SK-N-SH treated with all-trans-retinoic acid at 6 μM for 48 hours (cell line): ENCODE results near the gene BNIP2.

Experiments
- ATAC-seq: fragments of 200-7000 bp; cut with Tn5 transposase; 3 replicates; pipeline ENCODE4 v1.9.1; 2020; ENCODE audit warnings: mild to moderate bottlenecking, moderate library complexity
- ARNTL ChIP-seq: fragments of 450-650 bp; formaldehyde crosslinking; IDR thresholded peaks from 2 replicates; pipeline ENCODE4 v1.5.0; 2020; ENCODE audit warnings: low read depth, mild to moderate bottlenecking, moderate library complexity, borderline replicate concordance
- BACH2 ChIP-seq: fragments of 250-450 bp; sonication (Bioruptor Pico); IDR thresholded peaks from 2 replicates; pipeline ENCODE4 v1.9.0; 2021; ENCODE audit warnings: mild to moderate bottlenecking, borderline replicate concordance
- CREB5 ChIP-seq: fragments of 250-450 bp; sonication (Bioruptor Pico); IDR thresholded peaks from 2 replicates; pipeline ENCODE4 v1.5.1; 2020; ENCODE audit warnings: low read depth, mild to moderate bottlenecking, moderate library complexity
- CSDC2 ChIP-seq: fragments of 250-450 bp; sonication (Bioruptor Pico); IDR thresholded peaks from 2 replicates; pipeline ENCODE4 v1.5.0; 2020; ENCODE audit warnings: mild to moderate bottlenecking, moderate library complexity
- ESRRG ChIP-seq: fragments of 250-450 bp; sonication (Bioruptor Pico); IDR thresholded peaks from 2 replicates; pipeline ENCODE4 v1.6.1; 2021; ENCODE audit warnings: mild to moderate bottlenecking
- GLIS3 ChIP-seq: fragments of 250-450 bp; sonication (Bioruptor Pico); IDR thresholded peaks from 2 replicates; pipeline ENCODE4 v1.5.0; 2020; ENCODE audit warnings: mild to moderate bottlenecking, moderate library complexity
- ISL1 ChIP-seq: fragments of 250-450 bp; sonication (Bioruptor Pico); IDR thresholded peaks from 2 replicates; pipeline ENCODE4 v2.1.2; 2022; ENCODE audit warnings: mild to moderate bottlenecking, moderate library complexity
- PPARA ChIP-seq: fragments of 250-450 bp; sonication (Bioruptor Pico); IDR thresholded peaks from 2 replicates; pipeline ENCODE4 v1.5.0; 2020; ENCODE audit warnings: mild to moderate bottlenecking, borderline replicate concordance
- SNAI2 ChIP-seq: fragments of 250-450 bp; sonication (Bioruptor Pico); IDR thresholded peaks from 2 replicates; pipeline ENCODE4 v1.5.0; 2020; ENCODE audit warnings: mild to moderate bottlenecking, moderate library complexity
- TCF4 ChIP-seq: fragments of 250-450 bp; sonication (Bioruptor Pico); IDR thresholded peaks from 2 replicates; pipeline ENCODE4 v1.8.0; 2021; ENCODE audit warnings: mild to moderate bottlenecking, moderate library complexity, borderline replicate concordance
- TOX ChIP-seq: fragments of 250-450 bp; sonication (Bioruptor Pico); IDR thresholded peaks from 2 replicates; pipeline ENCODE4 v1.8.0; 2021; ENCODE audit warnings: mild to moderate bottlenecking, moderate library complexity, borderline replicate concordance
- ZC3H10 ChIP-seq: fragments of 250-450 bp; sonication (Bioruptor Pico); IDR thresholded peaks from 2 replicates; pipeline ENCODE4 v1.5.1; 2021; ENCODE audit warnings: mild to moderate bottlenecking, moderate library complexity
- ZFP3 ChIP-seq: fragments of 250-450 bp; sonication (Bioruptor Pico); IDR thresholded peaks from 2 replicates; pipeline ENCODE4 v1.5.0; 2020; ENCODE audit warnings: mild to moderate bottlenecking, moderate library complexity
- ZNF565 ChIP-seq: fragments of 450-650 bp; formaldehyde crosslinking; conservative IDR thresholded peaks from 2 replicates; pipeline ENCODE4 v1.5.0; 2020; ENCODE audit warnings: low read depth, mild to moderate bottlenecking, moderate library complexity
- ZNF70 ChIP-seq: fragments of 450-650 bp; formaldehyde crosslinking; IDR thresholded peaks from 2 replicates; pipeline ENCODE4 v1.5.0; 2020; ENCODE audit warnings: mild to moderate bottlenecking, moderate library complexity
- ZNF8 ChIP-seq: fragments of 450-650 bp; formaldehyde crosslinking; IDR thresholded peaks from 2 replicates; pipeline ENCODE4 v1.5.0; 2020; ENCODE audit warnings: mild to moderate bottlenecking, moderate library complexity
- TF ChIP-seq, protein P1 (sequence below): fragments of 250-450 bp; sonication (Bioruptor Pico); IDR thresholded peaks from 2 replicates; pipeline ENCODE4 v1.5.0; 2020; ENCODE audit warnings: mild to moderate bottlenecking, moderate library complexity
- TF ChIP-seq, protein P2 (sequence below): fragments of 250-450 bp; sonication (Bioruptor Pico); IDR thresholded peaks from 2 replicates; pipeline ENCODE4 v1.8.0; 2020; ENCODE audit warnings: mild to moderate bottlenecking, moderate library complexity, borderline replicate concordance
- TF ChIP-seq, protein P3 (sequence below): fragments of 250-450 bp; sonication (Bioruptor Pico); IDR thresholded peaks from 2 replicates; pipeline ENCODE4 v1.5.1; 2021; ENCODE audit warnings: mild to moderate bottlenecking, moderate library complexity

BNIP2 gene

GRCh38 chr15:59678172-59678571, 10.9 kb downstream of the BNIP2 start:
- no peak for ATAC-seq
- no peak for TF ChIP-seq ISL1 (CRISPR knock-in tag)
- no peak for TF ChIP-seq ZC3H10 (CRISPR knock-in tag)
- TF ChIP-seq SNAI2 (CRISPR knock-in tag): no peak
- TF ChIP-seq ZFP3 (CRISPR knock-in tag): no peak
- TF ChIP-seq ZNF70 (CRISPR knock-in tag): no peak
- no peak for TF ChIP-seq ZNF565 (CRISPR knock-in tag)

DNA sequence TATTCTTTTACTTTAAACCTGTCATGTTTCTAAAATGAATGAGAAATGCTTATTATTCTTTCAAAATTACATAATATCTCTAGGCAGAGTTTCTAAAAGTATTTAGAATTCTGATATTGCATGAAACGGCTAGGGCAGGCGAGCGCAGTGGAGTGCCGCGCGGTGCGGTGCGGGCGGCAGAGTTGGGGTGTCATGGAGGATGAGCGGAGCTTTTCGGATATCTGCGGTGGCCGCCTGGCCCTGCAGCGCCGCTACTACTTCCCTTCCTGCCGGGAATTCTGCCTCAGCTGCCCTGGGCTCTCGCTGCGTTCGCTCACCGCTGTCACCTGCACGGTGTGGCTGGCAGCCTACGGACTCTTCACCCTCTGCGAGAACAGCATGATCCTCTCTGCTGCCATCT, 12.6 kb downstream of the BNIP2 start:
- TF ChIP-seq GLIS3 (CRISPR knock-in tag) (no peak), SNAI2 (CRISPR knock-in tag) (no peak), TOX (no peak), ZFP3 (CRISPR knock-in tag) (no peak), ISL1 (CRISPR knock-in tag) (no peak), TCF4 (CRISPR knock-in tag) (no peak), ESRRG (CRISPR knock-in tag) (no peak), BACH2 (no peak), ZNF70 (CRISPR knock-in tag) (no peak), ZNF565 (CRISPR knock-in tag) (no peak), CSDC2 (CRISPR knock-in tag) (no peak), ARNTL (CRISPR knock-in tag) (no peak)
- TF ChIP-seq, protein P1, sequence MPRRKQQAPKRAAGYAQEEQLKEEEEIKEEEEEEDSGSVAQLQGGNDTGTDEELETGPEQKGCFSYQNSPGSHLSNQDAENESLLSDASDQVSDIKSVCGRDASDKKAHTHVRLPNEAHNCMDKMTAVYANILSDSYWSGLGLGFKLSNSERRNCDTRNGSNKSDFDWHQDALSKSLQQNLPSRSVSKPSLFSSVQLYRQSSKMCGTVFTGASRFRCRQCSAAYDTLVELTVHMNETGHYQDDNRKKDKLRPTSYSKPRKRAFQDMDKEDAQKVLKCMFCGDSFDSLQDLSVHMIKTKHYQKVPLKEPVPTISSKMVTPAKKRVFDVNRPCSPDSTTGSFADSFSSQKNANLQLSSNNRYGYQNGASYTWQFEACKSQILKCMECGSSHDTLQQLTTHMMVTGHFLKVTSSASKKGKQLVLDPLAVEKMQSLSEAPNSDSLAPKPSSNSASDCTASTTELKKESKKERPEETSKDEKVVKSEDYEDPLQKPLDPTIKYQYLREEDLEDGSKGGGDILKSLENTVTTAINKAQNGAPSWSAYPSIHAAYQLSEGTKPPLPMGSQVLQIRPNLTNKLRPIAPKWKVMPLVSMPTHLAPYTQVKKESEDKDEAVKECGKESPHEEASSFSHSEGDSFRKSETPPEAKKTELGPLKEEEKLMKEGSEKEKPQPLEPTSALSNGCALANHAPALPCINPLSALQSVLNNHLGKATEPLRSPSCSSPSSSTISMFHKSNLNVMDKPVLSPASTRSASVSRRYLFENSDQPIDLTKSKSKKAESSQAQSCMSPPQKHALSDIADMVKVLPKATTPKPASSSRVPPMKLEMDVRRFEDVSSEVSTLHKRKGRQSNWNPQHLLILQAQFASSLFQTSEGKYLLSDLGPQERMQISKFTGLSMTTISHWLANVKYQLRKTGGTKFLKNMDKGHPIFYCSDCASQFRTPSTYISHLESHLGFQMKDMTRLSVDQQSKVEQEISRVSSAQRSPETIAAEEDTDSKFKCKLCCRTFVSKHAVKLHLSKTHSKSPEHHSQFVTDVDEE (CRISPR knock-in tag): no peak
- TF ChIP-seq, protein P2, sequence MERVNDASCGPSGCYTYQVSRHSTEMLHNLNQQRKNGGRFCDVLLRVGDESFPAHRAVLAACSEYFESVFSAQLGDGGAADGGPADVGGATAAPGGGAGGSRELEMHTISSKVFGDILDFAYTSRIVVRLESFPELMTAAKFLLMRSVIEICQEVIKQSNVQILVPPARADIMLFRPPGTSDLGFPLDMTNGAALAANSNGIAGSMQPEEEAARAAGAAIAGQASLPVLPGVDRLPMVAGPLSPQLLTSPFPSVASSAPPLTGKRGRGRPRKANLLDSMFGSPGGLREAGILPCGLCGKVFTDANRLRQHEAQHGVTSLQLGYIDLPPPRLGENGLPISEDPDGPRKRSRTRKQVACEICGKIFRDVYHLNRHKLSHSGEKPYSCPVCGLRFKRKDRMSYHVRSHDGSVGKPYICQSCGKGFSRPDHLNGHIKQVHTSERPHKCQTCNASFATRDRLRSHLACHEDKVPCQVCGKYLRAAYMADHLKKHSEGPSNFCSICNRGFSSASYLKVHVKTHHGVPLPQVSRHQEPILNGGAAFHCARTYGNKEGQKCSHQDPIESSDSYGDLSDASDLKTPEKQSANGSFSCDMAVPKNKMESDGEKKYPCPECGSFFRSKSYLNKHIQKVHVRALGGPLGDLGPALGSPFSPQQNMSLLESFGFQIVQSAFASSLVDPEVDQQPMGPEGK (CRISPR knock-in tag): no peak
- TF ChIP-seq, all 23 proteins: peak for 0

DNA sequence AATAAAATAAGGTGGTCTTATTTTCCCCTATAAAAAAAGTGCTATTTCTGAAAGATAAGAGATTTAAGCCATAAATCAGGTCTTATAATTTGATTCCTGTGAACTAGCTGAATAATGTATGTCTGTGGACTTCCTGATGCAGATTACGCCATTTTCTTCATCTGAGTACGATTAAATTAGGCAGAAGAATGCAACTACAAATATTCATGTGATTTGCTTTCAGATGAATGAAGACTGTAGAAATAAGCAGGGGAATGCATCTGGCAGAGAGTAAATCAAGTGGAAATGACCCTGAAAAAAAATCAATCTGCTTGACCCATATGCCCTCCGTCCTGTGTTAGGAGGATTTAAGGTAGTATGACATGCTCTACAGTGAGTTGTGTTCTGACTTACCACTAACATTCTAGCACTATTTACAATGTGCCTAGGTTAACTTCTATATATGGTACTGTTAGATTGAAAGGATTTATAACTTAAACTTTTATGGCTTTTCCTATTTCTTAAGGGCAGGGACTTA, 14.7 kb downstream of the BNIP2 start:
- TF ChIP-seq GLIS3 (CRISPR knock-in tag) (no peak), PPARA (CRISPR knock-in tag) (no peak), ARNTL (CRISPR knock-in tag) (no peak), CREB5 (no peak), TOX (no peak), ZNF8 (CRISPR knock-in tag) (no peak), BACH2 (no peak)
- TF ChIP-seq, protein P2 (CRISPR knock-in tag): no peak
- TF ChIP-seq, protein P1 (CRISPR knock-in tag): no peak
- TF ChIP-seq, protein P3, sequence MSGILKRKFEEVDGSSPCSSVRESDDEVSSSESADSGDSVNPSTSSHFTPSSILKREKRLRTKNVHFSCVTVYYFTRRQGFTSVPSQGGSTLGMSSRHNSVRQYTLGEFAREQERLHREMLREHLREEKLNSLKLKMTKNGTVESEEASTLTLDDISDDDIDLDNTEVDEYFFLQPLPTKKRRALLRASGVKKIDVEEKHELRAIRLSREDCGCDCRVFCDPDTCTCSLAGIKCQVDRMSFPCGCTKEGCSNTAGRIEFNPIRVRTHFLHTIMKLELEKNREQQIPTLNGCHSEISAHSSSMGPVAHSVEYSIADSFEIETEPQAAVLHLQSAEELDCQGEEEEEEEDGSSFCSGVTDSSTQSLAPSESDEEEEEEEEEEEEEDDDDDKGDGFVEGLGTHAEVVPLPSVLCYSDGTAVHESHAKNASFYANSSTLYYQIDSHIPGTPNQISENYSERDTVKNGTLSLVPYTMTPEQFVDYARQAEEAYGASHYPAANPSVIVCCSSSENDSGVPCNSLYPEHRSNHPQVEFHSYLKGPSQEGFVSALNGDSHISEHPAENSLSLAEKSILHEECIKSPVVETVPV (CRISPR knock-in tag): no peak
- TF ChIP-seq, all 23 proteins: peak for 0
- ATAC-seq: no peak

More for the DNA sequence above, 12.6 kb downstream of the BNIP2 start:
- no peak for ATAC-seq
